Naive B cell (primary cell): ENCODE data around the gene GNAT2. TPM values are rescaled to one million over a fixed set of nuclear protein-coding genes. Genes with fewer than 3 reads are reported as not detected.

ENCODE experiments used
- ATAC-seq, 2 donors: fragments of 150-1000 bp; cut with Tn5 transposase; 2 replicates each; pipeline ENCODE4 v1.10.0; 2021; ENCODE audit warnings: low read depth in 2 of 2, mild to moderate bottlenecking in 2 of 2, moderate library complexity in 2 of 2
- DNase-seq: peaks from one replicate; pipeline ENCODE4 v3.0.0; 2022
- H3K27ac Mint-ChIP-seq, 6 donors: one replicate each; pipeline ENCODE4 v1.8.0; 2020 to 2022; ENCODE audit warnings: mild to moderate bottlenecking in 6 of 6, mixed read lengths in 6 of 6, moderate library complexity in 5 of 6, inconsistent platforms in 2 of 6
- H3K27me3 Mint-ChIP-seq, 3 donors: one replicate each; pipeline ENCODE4 v1.8.0; 2021 to 2022; ENCODE audit warnings: mixed read lengths in 3 of 3, mild to moderate bottlenecking in 1 of 3
- H3K36me3 Mint-ChIP-seq, 2 donors: one replicate each; pipeline ENCODE4 v1.8.0; 2020 to 2022; ENCODE audit warnings: mixed read lengths in 2 of 2, inconsistent platforms in 1 of 2, mild to moderate bottlenecking in 1 of 2
- H3K4me1 Mint-ChIP-seq, 3 donors: one replicate each; pipeline ENCODE4 v1.8.0; 2020 to 2022; ENCODE audit warnings: mixed read lengths in 3 of 3, inconsistent platforms in 1 of 3, mild to moderate bottlenecking in 1 of 3, moderate library complexity in 1 of 3
- H3K4me3 Mint-ChIP-seq, 8 donors: one replicate each; pipeline ENCODE4 v1.8.0; 2020 to 2022; ENCODE audit warnings: mild to moderate bottlenecking in 8 of 8, mixed read lengths in 8 of 8, moderate library complexity in 8 of 8, inconsistent platforms in 2 of 8
- H3K9me3 Mint-ChIP-seq, 7 donors: one replicate each; pipeline ENCODE4 v1.8.0; 2020 to 2022; ENCODE audit warnings: mixed read lengths in 7 of 7, mild to moderate bottlenecking in 5 of 7, inconsistent platforms in 2 of 7, moderate library complexity in 1 of 7
- polyA plus RNA-seq, 6 donors: library from polyadenylated mRNA; unstranded; fragments of 300-500 nt; fragmentation: Illumina TruSeq; gene quantifications; one replicate each; pipeline ENCODE4 v1.2.3, GENCODE V29; 2021; ENCODE audit warnings: low read depth in 6 of 6

The GNAT2 gene
- polyA plus RNA-seq, 6 donors from 2014 or later, result not detected

GRCh38 chr1:109655615-109656519 lies 36.5 kb upstream of the GNAT2 start, which contains the start of gene GSTM4:
Gene GSTM4 (plus strand): TSS chr1:109656099. CDS start chr1:109656390, 291 bp downstream.
- Mint-ChIP-seq H3K9me3 (no peaks in the 10 kb centered on the region), H3K4me1 (peaks cover 21 to 26% (median 22%) of the 10 kb centered on the region in 3 donors), H3K4me3 (peak within 1 kb of the TSS; percentile 84 to 97 (median 94)), H3K27ac (peak within 1 kb of the TSS; percentile 88 to 95 (median 91)), H3K27me3 (peaks cover 7 to 22% (median 13%) of the 10 kb centered on the region in 3 donors), H3K36me3 (peaks cover 4 to 10% of the 10 kb centered on the region in 2 donors)
- DNase-seq (peak; percentile 80), ATAC-seq (peak; percentile 88 to 91)

GRCh38 chr1:109654519-109654918 lies 35.1 kb upstream of the GNAT2 start:
- peaks cover 21 to 26% (median 22%) of the 10 kb centered on the region in 3 donors for H3K4me1 Mint-ChIP-seq
- H3K27ac Mint-ChIP-seq, result peak overlapping the region in 2 of 6 donors; percentile 49 to 89
- peaks cover 4 to 10% of the 10 kb centered on the region in 2 donors for H3K36me3 Mint-ChIP-seq
- H3K9me3 Mint-ChIP-seq, result no peaks in the 10 kb centered on the region
- peaks cover 11 to 28% (median 13%) of the 10 kb centered on the region in 3 donors for H3K27me3 Mint-ChIP-seq
- ATAC-seq (no peak), DNase-seq (no peak)
- H3K4me3 Mint-ChIP-seq, result peak overlapping the region in 5 of 8 donors; percentile 13 to 96 (median 68)

GRCh38 chr1:109653306-109653705 lies 33.9 kb upstream of the GNAT2 start:
- Mint-ChIP-seq H3K4me3 (peak overlapping the region in 3 of 8 donors; percentile 22 to 73 (median 29)), H3K27me3 (peaks cover 11 to 28% (median 13%) of the 10 kb centered on the region in 3 donors), H3K27ac (peak overlapping the region in 1 of 6 donors; percentile 56), H3K36me3 (no peaks in the 10 kb centered on the region), H3K9me3 (no peaks in the 10 kb centered on the region), H3K4me1 (peaks cover 21 to 26% (median 22%) of the 10 kb centered on the region in 3 donors)
- ATAC-seq (no peak), DNase-seq (no peak)

GRCh38 chr1:109652402-109652801 lies 33.0 kb upstream of the GNAT2 start:
- Mint-ChIP-seq H3K4me1 (peaks cover 18 to 26% (median 22%) of the 10 kb centered on the region in 3 donors), H3K9me3 (no peaks in the 10 kb centered on the region), H3K27me3 (peaks cover 11 to 28% (median 13%) of the 10 kb centered on the region in 3 donors), H3K36me3 (no peaks in the 10 kb centered on the region), H3K4me3 (peak overlapping the region in 1 of 8 donors; percentile 63), H3K27ac (no peak overlapping the region)
- DNase-seq (no peak), ATAC-seq (no peak)

GRCh38 chr1:109650609-109651008 lies 31.2 kb upstream of the GNAT2 start:
- no peaks in the 10 kb centered on the region for H3K36me3 Mint-ChIP-seq
- H3K9me3 Mint-ChIP-seq, result no peaks in the 10 kb centered on the region
- peaks cover 7 to 14% (median 9%) of the 10 kb centered on the region in 3 donors for H3K4me1 Mint-ChIP-seq
- no peak overlapping the region for H3K4me3 Mint-ChIP-seq
- DNase-seq, result no peak
- no peak for ATAC-seq
- H3K27me3 Mint-ChIP-seq, result peaks cover 11 to 28% (median 13%) of the 10 kb centered on the region in 3 donors
- H3K27ac Mint-ChIP-seq, result no peak overlapping the region

- H3K36me3 Mint-ChIP-seq, result no peaks in the 10 kb centered on the region
- H3K9me3 Mint-ChIP-seq, result no peaks in the 10 kb centered on the region
- no peak overlapping the region for H3K4me3 Mint-ChIP-seq
- no peak for DNase-seq
- no peak for ATAC-seq
- peaks cover 11 to 28% (median 18%) of the 10 kb centered on the region in 3 donors for H3K27me3 Mint-ChIP-seq
- peaks cover 0 to 2% (median 0%) of the 10 kb centered on the region in 3 donors for H3K4me1 Mint-ChIP-seq
- H3K27ac Mint-ChIP-seq, result no peak overlapping the region
Measured at GRCh38 chr1:109649491-109649914, 30.1 kb upstream of the GNAT2 start.

GRCh38 chr1:109644670-109645069 lies 25.3 kb upstream of the GNAT2 start:
- Mint-ChIP-seq H3K9me3 (no peaks in the 10 kb centered on the region), H3K4me3 (no peak overlapping the region), H3K36me3 (no peaks in the 10 kb centered on the region), H3K27ac (no peak overlapping the region), H3K27me3 (peaks cover 0 to 5% (median 4%) of the 10 kb centered on the region in 3 donors), H3K4me1 (peaks cover 3 to 17% (median 16%) of the 10 kb centered on the region in 3 donors)
- no peak for ATAC-seq
- DNase-seq, result no peak

- peak; percentile 93 to 96 for ATAC-seq
- Mint-ChIP-seq H3K4me3 (no peak overlapping the region), H3K36me3 (no peaks in the 10 kb centered on the region), H3K4me1 (peaks cover 3 to 17% (median 16%) of the 10 kb centered on the region in 3 donors), H3K9me3 (no peaks in the 10 kb centered on the region), H3K27ac (no peak overlapping the region), H3K27me3 (peaks cover 2 to 5% (median 4%) of the 10 kb centered on the region in 3 donors)
- peak; percentile 75 for DNase-seq
Measured at GRCh38 chr1:109643385-109644230, 24.2 kb upstream of the GNAT2 start.

- peak overlapping the region in 1 of 6 donors; percentile 83 for H3K27ac Mint-ChIP-seq
Measured at GRCh38 chr1:109642626-109643025, 23.2 kb upstream of the GNAT2 start.

GRCh38 chr1:109641861-109642260 lies 22.4 kb upstream of the GNAT2 start:
- no peak for ATAC-seq
- Mint-ChIP-seq H3K4me3 (no peak overlapping the region), H3K27me3 (peaks cover 4 to 13% (median 5%) of the 10 kb centered on the region in 3 donors), H3K4me1 (peaks cover 3 to 17% (median 16%) of the 10 kb centered on the region in 3 donors), H3K27ac (no peak overlapping the region), H3K36me3 (no peaks in the 10 kb centered on the region), H3K9me3 (no peaks in the 10 kb centered on the region)
- DNase-seq, result no peak

More at GRCh38 chr1:109642626-109643025, 23.2 kb upstream of the GNAT2 start:
- peak overlapping the region in 1 of 8 donors; percentile 36 for H3K4me3 Mint-ChIP-seq
- peaks cover 3 to 17% (median 16%) of the 10 kb centered on the region in 3 donors for H3K4me1 Mint-ChIP-seq
- DNase-seq (no peak), ATAC-seq (no peak)
- H3K9me3 Mint-ChIP-seq, result no peaks in the 10 kb centered on the region
- H3K36me3 Mint-ChIP-seq, result no peaks in the 10 kb centered on the region
- H3K27me3 Mint-ChIP-seq, result peaks cover 4 to 8% (median 5%) of the 10 kb centered on the region in 3 donors

GRCh38 chr1:109641078-109641740 lies 21.8 kb upstream of the GNAT2 start:
- Mint-ChIP-seq H3K36me3 (no peaks in the 10 kb centered on the region), H3K27ac (peak overlapping the region in 1 of 6 donors; percentile 65), H3K9me3 (no peaks in the 10 kb centered on the region), H3K27me3 (peaks cover 4 to 13% (median 5%) of the 10 kb centered on the region in 3 donors), H3K4me3 (no peak overlapping the region), H3K4me1 (peaks cover 3 to 17% (median 16%) of the 10 kb centered on the region in 3 donors)
- DNase-seq (no peak), ATAC-seq (no peak)

- ATAC-seq (peak; percentile 65 to 72), DNase-seq (peak; percentile 77)
- peak overlapping the region in 1 of 6 donors; percentile 49 for H3K27ac Mint-ChIP-seq
- H3K9me3 Mint-ChIP-seq, result no peaks in the 10 kb centered on the region
- peaks cover 3 to 17% (median 16%) of the 10 kb centered on the region in 3 donors for H3K4me1 Mint-ChIP-seq
- no peak overlapping the region for H3K4me3 Mint-ChIP-seq
- peaks cover 4 to 13% (median 5%) of the 10 kb centered on the region in 3 donors for H3K27me3 Mint-ChIP-seq
- H3K36me3 Mint-ChIP-seq, result no peaks in the 10 kb centered on the region
Measured at GRCh38 chr1:109640285-109640865, 21.0 kb upstream of the GNAT2 start.
